Measurements from ENCODE around the gene PATE3. TPM values are rescaled to one million over a fixed set of nuclear protein-coding genes. Genes with fewer than 3 reads are reported as not detected.

The PATE3 gene
- polyA plus RNA-seq (not detected in 2 replicates), polyA minus RNA-seq (not detected in 2 replicates)

GRCh38 chr11:125787827-125788226, at the start of gene PATE3:
Gene PATE3 (plus strand): TSS chr11:125788127. CDS start chr11:125788152, 25 bp downstream.
- peaks cover 2% of the 10 kb centered on the region for H3K9me3 ChIP-seq (ENCODE audit: low read length)
- no peak within 1 kb of the TSS for H2AFZ ChIP-seq (ENCODE audit: low read depth, low read length)
- no peaks in the 10 kb centered on the region for H3K79me2 ChIP-seq (replicated peaks; ENCODE audit: insufficient read depth, low read length)
- H3F3A ChIP-seq (ENCODE audit: insufficient read depth, low read length, poor library complexity, severe bottlenecking) = no peaks in the 10 kb centered on the region
- no peak within 1 kb of the TSS for H3K9ac ChIP-seq (ENCODE audit: low read length)
- no peaks in the 10 kb centered on the region for H3K36me3 ChIP-seq (ENCODE audit: insufficient read depth, low read length)
- no peaks in the 10 kb centered on the region for H4K20me1 ChIP-seq (ENCODE audit: insufficient read depth)
- H3K27me3 ChIP-seq (ENCODE audit: insufficient read depth, low read depth, low read length) = no peaks in the 10 kb centered on the region
- H3K4me3 ChIP-seq (ENCODE audit: low read length) = no peak within 1 kb of the TSS
- no peak within 1 kb of the TSS for H3K27ac ChIP-seq (ENCODE audit: low read length)
- H3K4me2 ChIP-seq (ENCODE audit: low read length) = no peak within 1 kb of the TSS
- H3K9me2 ChIP-seq (ENCODE audit: insufficient read depth, low read length) = no peaks in the 10 kb centered on the region
- no peak for TF ChIP-seq TAF1 (IDR thresholded peaks at IDR 0.05; ENCODE audit: low read depth)
- TF ChIP-seq CTCF (IDR thresholded peaks at IDR 0.05; ENCODE audit: poor library complexity, severe bottlenecking) = no peak
- no peak for TF ChIP-seq POLR2AphosphoS5 (IDR thresholded peaks at IDR 0.05)
- TF ChIP-seq SMC3 (conservative IDR thresholded peaks at IDR 0.05; ENCODE audit: poor library complexity) = no peak
- no peak for TF ChIP-seq EZH2 (IDR thresholded peaks at IDR 0.05; ENCODE audit: borderline replicate concordance, insufficient read depth, low read length, poor library complexity, severe bottlenecking)
- TF ChIP-seq REST (IDR thresholded peaks at IDR 0.05; ENCODE audit: borderline replicate concordance) = no peak
- TF ChIP-seq RAD21 (conservative IDR thresholded peaks at IDR 0.05) = no peak
- no peak for TF ChIP-seq EP300 (conservative IDR thresholded peaks at IDR 0.05; ENCODE audit: poor library complexity, severe bottlenecking)
- TF ChIP-seq MXI1 (conservative IDR thresholded peaks at IDR 0.05; ENCODE audit: poor library complexity, severe bottlenecking) = no peak

GRCh38 chr11:125740617-125741016, 47.3 kb upstream of the PATE3 start:
- Histone ChIP-seq H3F3A (ENCODE audit: insufficient read depth, low read length, poor library complexity, severe bottlenecking) (no peaks in the 10 kb centered on the region), H3K27ac (ENCODE audit: low read length) (no peak overlapping the region), H3K9me2 (ENCODE audit: insufficient read depth, low read length) (no peaks in the 10 kb centered on the region), H3K79me2 (replicated peaks; ENCODE audit: insufficient read depth, low read length) (no peaks in the 10 kb centered on the region), H3K9me3 (ENCODE audit: low read length) (no peaks in the 10 kb centered on the region), H3K27me3 (ENCODE audit: insufficient read depth, low read depth, low read length) (no peaks in the 10 kb centered on the region), H3K9ac (ENCODE audit: low read length) (no peak overlapping the region), H3K36me3 (ENCODE audit: insufficient read depth, low read length) (no peaks in the 10 kb centered on the region), H3K4me2 (ENCODE audit: low read length) (no peak overlapping the region), H4K20me1 (ENCODE audit: insufficient read depth) (no peaks in the 10 kb centered on the region), H3K4me3 (ENCODE audit: low read length) (no peak overlapping the region), H2AFZ (ENCODE audit: low read depth, low read length) (no peak overlapping the region)
- TF ChIP-seq SMC3 (conservative IDR thresholded peaks at IDR 0.05; ENCODE audit: poor library complexity) (no peak), CTCF (IDR thresholded peaks at IDR 0.05; ENCODE audit: poor library complexity, severe bottlenecking) (no peak), EP300 (conservative IDR thresholded peaks at IDR 0.05; ENCODE audit: poor library complexity, severe bottlenecking) (no peak), MXI1 (conservative IDR thresholded peaks at IDR 0.05; ENCODE audit: poor library complexity, severe bottlenecking) (no peak), RAD21 (conservative IDR thresholded peaks at IDR 0.05) (no peak), TAF1 (IDR thresholded peaks at IDR 0.05; ENCODE audit: low read depth) (no peak), EZH2 (IDR thresholded peaks at IDR 0.05; ENCODE audit: borderline replicate concordance, insufficient read depth, low read length, poor library complexity, severe bottlenecking) (no peak), POLR2AphosphoS5 (IDR thresholded peaks at IDR 0.05) (no peak), REST (IDR thresholded peaks at IDR 0.05; ENCODE audit: borderline replicate concordance) (no peak)

Data from neural cell (in vitro differentiated cells).